NCI-H226 (cell line): ENCODE results near the gene FAM151A.
A peak's percentile ranks its signal among the peaks of the same experiment; 100 is the strongest.
"Not testable (repeated sequence)": the region's sequence is repeated elsewhere in the genome, so short reads cannot be mapped to it uniquely, and the experiment has no call there.

Source experiments
- DNase-seq: peaks from one replicate; pipeline ENCODE4 v3.0.0-alpha.2; 2015

The FAM151A gene

DNA sequence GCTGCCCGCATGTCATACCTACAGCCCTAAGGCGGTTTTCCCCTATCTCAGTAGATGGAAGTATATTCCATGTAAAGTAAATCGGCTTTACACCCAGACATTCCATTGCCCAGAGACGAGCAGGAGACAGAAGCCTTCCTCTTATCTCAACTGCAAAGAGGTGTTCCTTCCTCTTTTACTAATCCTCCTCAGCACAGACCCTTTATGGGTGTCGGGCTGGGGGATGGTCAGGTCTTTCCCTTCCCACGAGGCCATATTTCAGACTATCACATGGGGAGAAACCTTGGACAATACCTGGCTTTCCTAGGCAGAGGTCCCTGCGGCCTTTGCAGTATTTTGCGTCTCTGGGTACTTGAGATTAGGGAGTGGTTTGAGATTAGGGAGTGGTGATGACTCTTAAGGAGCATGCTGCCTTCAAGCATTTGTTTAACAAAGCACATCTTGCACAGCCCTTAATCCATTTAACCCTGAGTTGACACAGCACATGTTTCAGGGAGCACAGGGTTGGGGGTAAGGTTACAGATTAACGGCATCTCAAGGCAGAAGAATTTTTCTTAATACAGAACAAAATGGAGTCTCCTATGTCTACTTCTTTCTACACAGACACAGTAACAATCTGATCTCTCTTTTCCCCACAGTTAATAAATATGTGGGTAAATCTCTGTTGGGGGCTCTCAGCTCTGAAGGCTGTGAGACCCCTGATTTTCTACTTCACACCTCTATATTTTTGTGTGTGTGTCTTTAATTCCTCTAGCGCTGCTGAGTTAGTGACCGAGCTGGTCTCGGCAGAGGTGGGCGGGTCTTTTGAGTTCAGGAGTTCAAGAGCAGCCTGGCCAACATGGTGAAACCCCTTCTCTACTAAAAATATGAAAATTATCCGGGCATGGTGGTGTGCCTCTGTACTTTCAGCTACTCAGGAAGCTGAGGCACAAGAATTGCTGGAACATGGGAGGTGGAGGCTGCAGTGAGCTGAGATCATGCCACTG lies 13.4 kb upstream of the FAM151A start:
- not testable (repeated sequence) for DNase-seq

DNA sequence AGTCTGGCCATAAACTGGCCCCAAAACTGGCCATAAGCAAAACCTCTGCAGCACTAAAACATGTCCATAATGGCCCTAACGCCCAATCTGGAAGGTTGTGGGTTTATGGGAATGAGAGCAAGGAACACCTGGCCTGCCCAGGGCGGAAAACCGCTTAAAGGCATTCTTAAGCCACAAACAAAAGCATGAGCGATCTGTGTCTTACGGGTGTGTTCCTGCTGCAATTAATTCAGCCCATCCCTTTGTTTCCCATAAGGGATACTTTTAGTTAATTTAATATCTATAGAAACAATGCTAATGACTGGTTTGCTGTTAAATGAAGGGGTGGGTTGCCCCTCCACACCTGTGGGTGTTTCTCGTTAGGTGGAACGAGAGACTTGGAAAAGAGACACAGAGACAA lies 12.5 kb upstream of the FAM151A start:
- not testable (repeated sequence) for DNase-seq

DNA sequence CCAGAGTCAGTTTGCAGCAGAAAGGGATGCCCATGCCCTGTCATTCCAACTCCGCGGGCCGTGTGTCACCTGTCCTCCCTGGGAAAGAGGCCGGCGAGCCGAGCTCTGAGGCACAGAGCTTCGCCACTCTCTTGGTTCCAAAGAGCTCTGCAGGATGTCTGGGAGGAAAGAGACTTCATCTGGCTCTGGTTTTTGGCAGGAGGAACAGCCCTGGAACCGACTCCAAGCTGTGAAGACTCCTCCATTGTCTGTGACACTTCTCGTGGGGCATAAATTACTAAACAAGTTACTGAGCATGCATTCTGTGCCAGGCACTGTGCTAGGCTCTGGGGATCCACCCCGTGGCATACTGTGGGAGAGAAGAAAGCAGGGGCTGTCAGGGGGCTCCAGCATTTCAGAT lies 3.9 kb upstream of the FAM151A start:
- DNase-seq = no peak

DNA sequence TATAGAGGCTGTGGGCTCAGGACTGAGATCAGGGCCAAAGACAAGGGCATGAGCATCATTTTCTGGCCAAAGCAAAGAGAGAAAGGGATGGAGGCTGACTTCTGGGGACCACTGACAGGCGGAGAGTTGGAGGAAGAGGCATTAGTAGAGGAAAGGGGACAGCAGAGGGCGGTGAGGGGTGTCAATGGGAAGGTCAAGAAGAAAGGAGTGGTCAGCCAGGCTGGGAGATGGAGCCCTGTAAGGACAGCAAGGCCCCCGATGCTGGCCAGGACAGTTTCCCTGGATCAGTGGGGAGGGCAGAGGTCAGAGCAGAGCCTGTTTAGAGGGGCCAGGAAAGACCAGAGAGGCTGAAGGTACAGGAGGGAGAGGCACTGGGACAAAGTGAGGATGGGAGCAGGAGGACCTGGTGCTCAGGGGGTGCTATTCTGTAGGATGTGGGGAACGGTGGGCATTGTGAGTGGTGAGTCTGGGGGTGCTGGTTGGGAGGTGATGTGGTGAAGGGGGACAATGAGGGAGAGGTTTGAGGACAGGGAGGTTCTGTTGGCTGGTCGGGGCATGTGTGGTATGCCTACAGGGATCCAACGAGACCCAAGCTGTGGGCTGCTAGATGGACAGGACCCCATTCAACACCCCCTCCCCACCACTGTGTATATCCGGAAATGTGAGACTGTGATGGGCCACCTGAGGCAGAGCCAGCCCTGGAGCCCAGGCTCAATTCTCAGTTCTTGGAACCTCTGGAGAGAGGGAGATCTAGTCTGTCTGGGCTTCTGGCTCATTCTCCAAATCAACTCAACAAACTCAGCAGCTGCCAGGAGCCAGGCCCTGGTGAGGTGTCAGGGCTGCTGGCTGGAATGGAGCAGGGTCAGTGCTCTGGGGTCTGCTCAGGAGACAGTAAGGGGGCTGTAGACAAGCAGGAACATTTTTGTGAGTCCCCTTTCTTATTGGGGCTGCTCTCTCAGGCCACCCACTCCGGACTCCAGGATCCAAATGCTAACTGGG lies 1.4 kb upstream of the FAM151A start:
- no peak for DNase-seq

DNA sequence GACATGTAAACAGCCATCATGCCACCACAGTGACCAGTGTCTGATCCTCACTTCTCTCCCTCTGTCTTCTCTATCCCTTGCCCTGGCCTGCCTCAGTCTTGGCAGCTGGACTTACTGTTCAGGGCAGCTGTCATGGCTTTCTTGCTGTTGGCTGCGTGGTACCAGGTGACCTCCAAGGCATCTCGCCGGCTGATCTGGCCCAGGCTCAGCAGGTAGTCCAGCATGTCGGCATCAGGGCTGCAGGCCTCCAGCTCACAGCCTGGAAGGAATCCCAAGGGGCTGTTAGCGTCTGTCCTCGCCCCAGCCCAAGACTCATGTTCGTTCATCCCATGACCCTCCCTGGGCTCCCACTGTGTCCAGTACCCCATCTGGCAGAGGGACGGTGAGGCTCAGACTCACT lies 3.6 kb downstream of the FAM151A start:
- DNase-seq = no peak

DNA sequence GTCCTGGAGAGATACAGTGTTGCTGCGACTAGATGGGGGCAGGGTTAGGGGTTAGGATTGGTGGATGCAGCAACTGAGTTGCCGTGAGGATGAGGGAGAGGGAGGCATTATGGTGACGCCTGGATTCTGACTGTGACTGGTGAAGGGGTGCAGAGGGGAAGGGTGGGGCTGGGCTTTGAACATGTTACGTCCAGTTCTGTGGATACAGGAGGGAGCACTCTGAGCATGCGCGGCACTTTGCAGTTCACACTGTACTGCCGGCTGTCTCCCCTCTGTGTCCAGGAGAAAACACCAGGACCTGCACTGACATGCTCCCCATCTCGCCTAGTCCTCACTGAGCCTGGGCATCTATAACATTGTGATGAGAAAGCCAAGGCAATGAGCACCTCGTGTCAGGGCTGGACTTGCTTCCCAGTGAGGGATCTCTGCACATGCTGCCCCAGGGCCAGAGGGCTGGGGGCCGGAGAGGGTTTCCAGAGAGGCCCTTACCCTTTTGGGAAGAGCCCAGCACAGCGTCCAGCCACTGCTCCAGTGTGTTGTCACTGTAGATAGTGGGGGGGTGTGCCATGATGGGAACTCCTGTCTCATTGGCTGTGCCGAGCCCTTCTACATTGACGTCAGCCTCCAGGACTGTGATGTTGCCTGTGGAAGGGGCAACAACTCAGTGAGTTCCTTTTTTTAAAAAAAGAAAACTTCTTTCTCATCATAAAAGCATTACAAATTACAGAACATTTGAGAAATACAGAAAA lies 7.6 kb downstream of the FAM151A start:
- DNase-seq = no peak

DNA sequence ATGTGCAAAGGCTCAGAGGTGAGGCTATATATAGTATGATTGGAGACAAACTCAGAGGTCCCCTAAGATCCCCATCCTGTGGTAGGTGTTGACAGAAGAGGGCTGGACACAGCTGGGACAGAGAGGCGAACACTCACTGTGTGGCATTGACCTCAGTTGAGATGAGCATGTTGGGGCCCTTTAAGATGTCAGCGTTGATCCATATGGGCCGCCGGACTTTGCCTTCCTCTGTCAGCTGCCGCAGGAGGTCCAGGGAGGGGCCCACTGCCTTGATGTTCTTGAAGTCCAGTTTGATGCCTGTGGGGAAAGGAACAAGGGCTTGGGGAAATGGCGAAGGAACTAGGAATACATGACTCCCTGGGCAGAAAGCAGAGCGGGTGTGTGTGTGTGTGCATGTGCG lies 8.8 kb downstream of the FAM151A start:
- no peak for DNase-seq

DNA sequence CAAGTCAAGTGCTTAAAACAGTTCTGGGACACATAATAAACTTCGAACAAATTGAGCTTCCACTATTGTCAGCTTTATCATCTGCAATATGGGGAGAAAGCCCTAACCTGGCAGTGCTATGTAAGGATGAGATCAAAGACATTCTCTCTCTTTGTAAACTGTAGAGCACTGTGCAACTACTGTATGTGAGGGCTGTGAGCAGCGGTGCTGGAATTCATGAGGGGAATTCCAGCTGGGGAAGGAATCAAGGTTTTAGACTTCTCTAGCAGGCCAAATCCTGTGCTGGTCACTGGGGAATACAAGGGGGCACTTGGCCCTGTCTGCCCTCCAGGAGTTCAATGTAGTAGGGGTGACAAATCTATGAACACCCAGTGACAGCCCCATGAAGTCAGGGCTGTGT lies 9.3 kb downstream of the FAM151A start:
- DNase-seq = no peak

DNA sequence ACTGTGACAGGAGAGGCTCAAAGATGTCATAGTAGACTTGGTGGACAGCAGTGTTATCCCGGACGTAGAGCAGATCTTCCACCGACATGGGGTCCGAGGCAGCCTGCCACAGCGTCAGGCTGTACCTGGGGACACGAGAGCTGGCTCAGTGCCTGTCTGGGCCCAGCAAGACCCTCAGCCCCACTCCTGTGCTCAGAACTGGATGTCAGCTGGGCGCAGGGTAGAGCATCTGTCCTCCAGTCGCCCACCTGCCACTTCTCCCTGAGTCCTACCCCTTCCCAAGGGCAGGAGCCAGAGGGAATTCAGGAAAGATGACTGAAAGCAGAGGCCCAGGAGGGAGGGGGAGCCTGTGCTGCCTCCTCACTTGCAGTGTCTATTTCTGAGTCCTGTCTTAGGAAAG lies 11.7 kb downstream of the FAM151A start:
- DNase-seq = no peak

DNA sequence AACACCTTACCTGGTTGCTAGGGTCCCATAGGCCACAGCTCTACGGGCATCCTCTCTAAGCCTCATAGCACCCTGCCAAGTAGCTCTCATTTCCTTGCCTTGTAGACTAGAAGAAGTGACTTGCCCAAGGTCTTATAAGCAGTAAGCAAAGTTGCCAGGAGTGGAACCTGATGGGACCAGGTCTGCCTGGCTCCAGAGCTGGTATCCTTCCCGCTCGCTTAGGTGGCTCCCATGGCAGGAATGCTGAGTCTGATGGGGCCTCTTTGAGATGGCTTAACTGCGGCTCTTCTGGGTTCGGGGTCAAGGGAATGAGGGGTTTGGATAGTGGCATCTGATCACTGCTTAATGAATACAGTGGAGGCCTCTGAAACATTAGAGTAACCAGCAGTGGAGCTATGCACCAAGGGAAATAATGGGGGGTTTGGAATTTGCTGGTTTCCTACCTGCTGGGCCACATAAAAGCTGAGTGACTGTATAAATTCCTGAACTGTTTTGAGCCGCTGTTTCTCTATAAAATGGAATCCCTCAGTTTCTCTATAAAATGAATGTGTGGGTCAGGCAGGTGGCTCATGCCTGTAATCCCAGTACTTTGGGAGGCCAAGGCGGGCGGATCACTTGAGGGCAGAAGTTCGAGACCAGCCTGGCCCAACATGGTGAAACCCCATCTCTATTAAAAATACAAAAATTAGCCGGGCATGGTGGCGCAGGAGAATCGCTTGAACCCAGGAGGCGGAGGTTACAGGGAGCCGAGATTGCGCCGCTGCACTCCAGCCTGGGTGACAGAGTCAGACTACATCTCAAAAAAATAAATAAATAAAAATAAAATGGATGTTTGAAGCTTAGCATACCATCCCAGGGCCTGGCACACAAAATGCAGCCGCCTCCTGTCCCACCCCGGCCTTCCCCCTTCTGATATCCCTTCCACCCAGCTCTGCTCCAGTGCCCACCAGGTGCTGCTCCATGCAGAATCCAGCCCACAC lies 12.4 kb downstream of the FAM151A start:
- DNase-seq = no peak

DNA sequence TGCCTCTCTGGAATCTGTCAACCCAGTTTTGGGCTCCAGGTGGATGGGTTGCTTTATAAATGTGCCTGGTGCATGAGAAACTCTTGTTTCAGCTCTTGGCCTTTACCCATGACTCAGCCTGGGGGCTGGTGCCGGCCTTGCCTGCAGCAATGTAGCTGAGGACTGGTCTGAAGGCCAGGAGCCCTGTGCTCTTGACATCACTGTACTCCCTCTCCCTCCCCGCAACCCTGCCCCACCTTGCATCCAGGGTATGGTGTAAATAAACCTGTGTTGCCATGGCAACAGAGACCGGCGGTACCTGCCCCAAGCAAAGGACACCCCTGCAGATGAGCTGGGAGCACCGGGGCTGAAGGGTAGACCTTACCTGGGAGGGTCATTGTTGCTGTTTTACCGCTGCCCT lies 13.3 kb downstream of the FAM151A start:
- peak; percentile 67 for DNase-seq

DNA sequence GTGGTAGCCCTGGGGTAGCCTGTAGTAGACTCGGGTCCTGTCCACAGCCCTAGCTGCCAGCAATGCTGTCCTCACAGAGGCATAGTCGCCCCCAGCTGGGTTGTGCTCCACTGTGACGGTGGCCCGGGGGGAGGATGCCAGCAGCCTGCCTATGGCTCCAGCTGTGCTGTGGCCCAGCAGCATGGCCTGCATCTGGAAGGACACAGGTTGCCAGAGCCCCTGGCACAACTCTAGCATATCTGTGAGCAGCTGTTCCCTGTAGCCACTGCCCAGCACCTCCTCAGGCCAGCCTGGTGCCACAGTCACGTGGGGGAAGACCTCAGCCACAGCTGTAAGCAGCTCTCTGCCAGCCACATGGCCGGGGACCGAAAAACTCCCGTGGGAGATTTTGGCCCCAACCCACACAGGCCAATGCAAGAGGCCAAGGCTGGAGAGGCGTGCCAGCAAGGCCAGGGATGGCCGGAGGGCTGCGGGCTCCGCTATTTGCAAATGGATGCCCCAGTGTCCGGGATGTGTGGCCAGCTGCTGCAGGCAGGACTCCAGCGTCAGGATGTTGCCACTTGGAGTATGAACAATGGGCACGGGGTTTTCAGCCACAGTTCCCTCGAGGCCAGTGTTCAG lies 13.9 kb downstream of the FAM151A start:
- no peak for DNase-seq

DNA sequence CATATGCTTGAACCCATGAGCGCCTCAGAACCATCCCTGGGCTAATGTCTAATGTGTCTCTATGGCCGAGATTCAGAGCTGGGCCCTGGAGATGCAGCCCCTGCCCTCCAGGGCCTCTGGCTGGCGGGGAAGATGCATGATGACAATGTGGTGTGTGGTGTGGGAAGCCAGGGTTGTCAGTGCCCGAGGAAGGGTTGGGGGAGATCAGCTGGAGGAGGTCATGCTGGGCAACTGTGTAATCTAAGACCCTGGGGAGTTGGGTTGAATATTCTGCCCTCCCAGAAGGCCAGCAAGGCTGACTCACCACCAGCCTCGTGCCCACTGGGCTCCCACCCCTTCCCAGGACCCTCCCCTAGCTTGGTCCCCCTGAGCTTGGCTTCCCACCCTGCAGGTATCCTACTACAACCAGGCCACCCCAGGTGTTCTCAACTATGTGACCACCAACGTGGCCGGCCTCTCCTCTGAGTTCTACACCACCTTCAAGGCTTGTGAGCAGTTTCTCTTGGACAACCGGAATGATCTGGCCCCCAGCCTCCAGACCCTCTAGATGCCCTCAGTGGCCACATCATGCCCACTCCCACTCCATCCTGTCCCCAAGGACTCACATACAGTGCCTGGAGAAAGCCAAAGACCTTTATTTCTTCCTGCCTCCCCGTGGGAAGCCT lies 14.6 kb downstream of the FAM151A start:
- DNase-seq = no peak

DNA sequence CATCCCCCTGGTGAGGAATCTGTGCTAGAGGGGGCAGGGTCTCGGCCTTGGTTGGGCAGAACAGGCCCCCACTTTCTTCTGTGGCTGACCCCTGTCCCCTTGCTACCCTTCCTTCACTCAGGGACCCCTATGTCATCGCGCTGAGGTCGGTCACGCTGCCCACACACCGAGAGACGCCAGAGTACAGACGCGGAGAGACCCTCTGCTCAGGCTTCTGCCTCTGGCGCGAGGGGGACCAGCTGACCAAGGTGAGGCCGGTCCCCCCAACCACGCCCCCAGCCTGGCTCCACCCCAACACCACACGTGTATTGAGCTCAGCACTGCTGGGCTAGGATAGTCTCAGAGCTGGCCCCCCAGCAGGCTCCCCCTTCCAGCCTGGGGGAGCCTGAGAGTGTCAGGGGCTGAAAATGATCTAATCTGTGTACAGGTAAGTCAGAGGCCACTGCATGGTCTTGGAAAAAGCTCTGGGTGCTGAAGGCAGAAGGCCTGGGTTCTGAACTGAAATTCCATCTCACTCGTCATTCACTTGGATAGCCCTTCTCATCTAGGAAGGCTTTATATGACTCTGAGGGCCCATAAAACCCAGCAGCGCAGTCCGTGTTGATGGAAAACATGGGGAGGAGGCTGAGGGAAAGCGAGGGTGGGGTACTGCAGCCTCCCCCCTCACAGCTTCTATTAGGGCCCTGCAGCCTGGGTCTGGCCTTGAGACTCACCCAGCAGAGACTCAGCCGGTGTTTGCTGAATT lies 15.3 kb downstream of the FAM151A start:
- no peak for DNase-seq

DNA sequence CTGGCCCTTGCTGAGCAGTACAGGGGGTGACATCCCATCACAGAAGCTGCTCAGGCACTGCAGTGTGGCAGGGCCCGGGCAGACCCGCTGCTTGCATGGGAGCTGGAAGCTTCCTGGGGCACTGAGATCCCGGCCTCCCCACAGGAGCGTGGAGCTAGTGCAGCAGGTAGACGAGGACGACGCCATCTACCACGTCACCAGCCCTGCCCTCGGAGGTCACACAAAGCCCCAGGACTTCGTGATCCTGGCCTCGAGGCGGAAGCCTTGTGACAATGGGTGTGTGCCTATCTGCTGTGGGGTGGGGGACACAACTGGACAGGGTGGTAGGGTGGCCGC lies 16.4 kb downstream of the FAM151A start:
- no peak for DNase-seq

DNA sequence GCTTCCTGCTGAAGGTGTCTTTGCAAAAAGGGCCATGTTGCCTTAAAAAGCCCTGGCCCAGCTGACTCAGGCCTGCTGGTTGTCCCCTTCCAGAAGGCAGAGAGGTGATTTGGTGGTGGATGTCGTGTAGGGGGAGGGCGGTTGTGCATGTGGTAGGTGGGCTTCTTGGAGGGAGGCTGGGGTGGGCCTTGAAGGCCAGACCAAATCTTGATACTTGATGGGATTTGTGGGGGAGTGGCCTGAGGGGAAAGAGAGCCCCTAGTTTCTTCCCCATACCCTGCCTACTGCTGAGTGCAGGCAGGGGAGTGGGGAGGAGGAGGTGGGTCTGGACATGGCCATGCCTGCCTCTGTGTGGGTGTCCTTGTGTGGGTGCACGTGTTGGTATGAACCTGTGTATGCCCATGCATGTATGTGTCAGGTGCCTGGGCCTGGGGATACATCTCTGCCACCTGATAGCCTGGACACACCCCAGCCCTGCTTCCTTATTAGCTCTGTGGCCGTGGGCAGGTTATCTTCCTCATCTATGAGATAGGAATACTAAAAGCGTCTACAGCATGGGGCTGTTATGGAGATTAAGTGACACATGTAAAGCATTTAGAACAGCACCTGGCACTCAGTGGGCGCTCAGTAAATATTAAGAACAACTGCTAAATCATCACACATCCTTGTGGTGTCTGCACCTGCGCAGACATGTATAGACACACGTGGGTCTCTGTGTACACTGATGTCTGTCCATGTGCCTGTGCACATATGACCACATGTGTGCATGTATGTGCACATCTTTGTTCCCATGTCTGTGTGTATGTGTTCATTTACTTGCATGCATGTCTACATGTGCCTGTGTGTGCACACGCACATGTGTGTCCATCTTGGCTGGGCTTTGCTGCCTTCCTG lies 17.0 kb downstream of the FAM151A start:
- no peak for DNase-seq

DNA sequence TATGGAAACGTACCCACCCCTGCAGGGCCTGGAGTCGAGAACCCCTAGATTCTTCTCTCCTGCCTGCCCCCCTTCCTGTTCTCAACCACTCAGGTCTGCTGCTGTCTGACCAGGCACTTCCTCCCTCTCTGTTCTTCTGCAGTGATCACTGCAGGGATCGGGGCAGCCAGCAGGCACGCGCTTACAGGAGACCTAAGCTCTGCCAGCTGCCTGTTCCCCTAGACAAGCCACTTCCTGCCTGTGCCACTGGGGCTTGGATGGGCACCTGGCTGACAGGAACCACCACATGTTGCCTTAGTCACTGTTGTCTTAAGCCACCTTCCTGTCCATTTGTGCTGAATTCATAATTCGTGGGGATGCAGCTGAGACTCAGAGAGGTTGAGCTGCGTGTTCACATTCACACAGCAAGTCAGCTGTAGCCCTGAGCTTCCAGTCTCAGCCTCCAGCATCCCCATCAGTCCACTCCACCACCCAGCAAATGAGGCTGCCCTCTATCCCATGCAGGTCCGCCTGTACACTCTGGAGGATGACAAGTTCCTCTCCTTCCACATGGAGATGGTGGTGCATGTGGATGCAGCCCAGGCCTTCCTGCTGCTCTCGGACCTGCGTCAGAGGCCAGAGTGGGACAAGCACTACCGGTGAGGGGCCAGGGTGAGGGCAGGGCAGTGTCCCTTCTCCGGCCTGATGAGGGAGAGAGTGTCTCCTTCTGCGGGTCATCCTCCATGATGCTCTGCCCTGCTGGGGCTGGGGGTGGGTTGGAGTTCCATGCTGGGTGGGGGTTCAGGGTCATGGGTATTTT lies 18.6 kb downstream of the FAM151A start:
- DNase-seq = no peak

DNA sequence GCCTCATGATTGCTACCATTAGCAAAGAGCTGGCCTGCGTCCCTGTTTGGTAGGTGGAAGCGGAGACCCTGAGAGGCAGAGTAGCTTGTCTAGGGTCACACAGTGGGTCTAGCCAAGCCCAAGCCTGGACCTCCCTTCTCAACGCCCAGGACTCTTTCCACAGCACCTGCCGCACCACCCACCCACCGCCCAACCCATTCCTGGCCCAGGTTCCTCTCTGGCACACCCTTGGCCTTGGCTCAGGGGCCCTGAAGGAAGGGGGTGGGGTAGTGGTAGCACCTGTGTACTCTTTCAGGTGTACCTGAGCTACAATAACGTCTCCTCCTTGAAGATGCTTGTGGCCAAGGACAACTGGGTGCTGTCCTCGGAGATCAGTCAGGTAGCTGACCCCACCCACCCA lies 19.3 kb downstream of the FAM151A start:
- DNase-seq = no peak
